Vagina (tissue), 2 donors: Measurements from ENCODE around the gene GBX2.

Experiments
- CTCF ChIP-seq, 3 experiments: fragments of 450-650 bp in 2 of 3; fragments of 200-600 bp in 1 of 3; sonication (generic) in 1 of 3; IDR thresholded peaks; one replicate each; pipeline ENCODE4 v1.5.1; 2017 to 2019; ENCODE audit warnings: antibody characterized with exemption in 3 of 3, mild to moderate bottlenecking in 2 of 3, moderate library complexity in 2 of 3
- POLR2A ChIP-seq, 2 donors: fragments of 450-650 bp; IDR thresholded peaks; one replicate each; pipeline ENCODE4 v1.6.1; 2017; ENCODE audit warnings: antibody characterized with exemption in 2 of 2, mild to moderate bottlenecking in 2 of 2, moderate library complexity in 2 of 2

- TF ChIP-seq CTCF (IDR thresholded peaks at IDR 0.05) (no peak), POLR2A (IDR thresholded peaks at IDR 0.05) (no peak)
Measured at GRCh38 chr2:236170590-236171165, 2.5 kb upstream of the GBX2 start.
